H1 (cell line): ENCODE results near the gene FAM83C. TPM values are rescaled to one million over a fixed set of nuclear protein-coding genes. Genes with fewer than 3 reads are reported as not detected.

Experiments
- CTCF ChIA-PET: fragments of 300-600 bp; sonication (Branson Sonifier 250); formaldehyde crosslinking; loops from one replicate; lab custom pipeline; 2021; ENCODE audit not compliant: partially characterized antibody; lab: Charles Lee
- POLR2A ChIA-PET: fragments of 300-600 bp; sonication (Branson Sonifier 250); formaldehyde crosslinking; loops from one replicate; lab custom pipeline; 2021; ENCODE audit warnings: inconsistent platforms; ENCODE audit not compliant: partially characterized antibody; lab: Charles Lee
- DNase-seq, 2 experiments: peaks; one replicate each; pipeline versions ENCODE4 v3.0.0 to v3.0.0-alpha.2; 2010 to 2022; ENCODE audit warnings: low spot score in 2 of 2, low read depth in 1 of 2, mixed read lengths in 1 of 2
- FAIRE-seq: peaks from 2 replicates; lab custom pipeline; 2011; peaks lifted over from hg19 to GRCh38; lab: Jason Lieb, UNC
- H2AFZ ChIP-seq: 2 replicates; pipeline ENCODE4 v1.8.1; 2012; ENCODE audit warnings: low read length, inconsistent platforms
- H2AK5ac ChIP-seq: 2 replicates; pipeline ENCODE4 v1.6.1; 2013; ENCODE audit warnings: low read depth, low read length
- H2BK120ac ChIP-seq: replicated peaks from 2 replicates; pipeline ENCODE3; 2013; ENCODE audit warnings: low read depth, low read length, inconsistent platforms
- H2BK12ac ChIP-seq: 2 replicates; pipeline ENCODE4 v1.6.1; 2013; ENCODE audit warnings: low read depth, low read length
- H2BK15ac ChIP-seq: 2 replicates; pipeline ENCODE4 v1.6.1; 2013; ENCODE audit warnings: low read length
- H2BK20ac ChIP-seq: 2 replicates; pipeline ENCODE4 v1.6.1; 2013; ENCODE audit warnings: low read length
- H2BK5ac ChIP-seq: 2 replicates; pipeline ENCODE4 v1.6.1; 2013; ENCODE audit warnings: low read depth, low read length
- H3K14ac ChIP-seq: 2 replicates; pipeline ENCODE4 v1.6.1; 2013; ENCODE audit warnings: inconsistent platforms; ENCODE audit not compliant: insufficient read length
- H3K18ac ChIP-seq: 2 replicates; pipeline ENCODE4 v1.6.1; 2013; ENCODE audit warnings: low read length; ENCODE audit errors: extremely low read depth
- H3K23ac ChIP-seq: 2 replicates; pipeline ENCODE4 v1.6.1; 2013; ENCODE audit warnings: inconsistent platforms; ENCODE audit not compliant: insufficient read length
- H3K23me2 ChIP-seq: 2 replicates; pipeline ENCODE4 v1.6.1; 2013; ENCODE audit warnings: low read depth, low read length
- H3K27ac ChIP-seq: 2 replicates; pipeline ENCODE4 v1.6.1; 2011; ENCODE audit warnings: low read depth, low read length, inconsistent platforms
- H3K27me3 ChIP-seq, 4 experiments: replicated peaks in 1 of 4; 1 replicate in 1 of 4; 2 replicates in 3 of 4; pipeline versions ENCODE4 v1.6.1 to v1.8.1; 2011 to 2013; ENCODE audit warnings: low read length in 3 of 4, mild to moderate bottlenecking in 3 of 4, inconsistent platforms in 2 of 4, mixed read lengths in 2 of 4, moderate library complexity in 1 of 4; ENCODE audit not compliant: control insufficient read depth in 3 of 4, insufficient read depth in 3 of 4; ENCODE audit errors: extremely low read depth in 1 of 4
- H3K36me3 ChIP-seq, 4 experiments: 2 replicates each; pipeline versions ENCODE4 v1.6.1 to v1.8.1; 2011 to 2013; ENCODE audit warnings: mild to moderate bottlenecking in 4 of 4, low read length in 3 of 4, moderate library complexity in 2 of 4, control low read depth in 1 of 4, inconsistent platforms in 1 of 4; ENCODE audit not compliant: insufficient read depth in 4 of 4, control insufficient read depth in 2 of 4
- H3K4ac ChIP-seq: replicated peaks from 2 replicates; pipeline ENCODE3; 2013; ENCODE audit warnings: low read length, low read depth, mixed read lengths, inconsistent platforms; ENCODE audit not compliant: insufficient read length
- H3K4me1 ChIP-seq, 4 experiments: replicated peaks in 1 of 4; 1 replicate in 1 of 4; 2 replicates in 3 of 4; pipeline versions ENCODE4 v1.6.1 to v1.8.1; 2011 to 2013; ENCODE audit warnings: low read length in 3 of 4, inconsistent platforms in 2 of 4, mixed read lengths in 1 of 4; ENCODE audit not compliant: insufficient read depth in 4 of 4, control insufficient read depth in 3 of 4
- H3K4me2 ChIP-seq, 2 experiments: 2 replicates each; pipeline versions ENCODE4 v1.6.1 to v1.8.1; 2011 to 2013; ENCODE audit warnings: low read depth in 2 of 2, low read length in 2 of 2, control low read depth in 1 of 2, inconsistent platforms in 1 of 2, mild to moderate bottlenecking in 1 of 2; ENCODE audit not compliant: insufficient read depth in 1 of 2
- H3K4me3 ChIP-seq, 4 experiments: fragments of 200-600, 300-600 bp in 1 of 4; sonication (generic), shearing (Covaris generic), sonication (Bioruptor Twin) in 1 of 4; 2 replicates each; pipeline versions ENCODE4 v1.5.1 to v1.8.1; 2011 to 2016; ENCODE audit warnings: low read length in 4 of 4, low read depth in 3 of 4, control low read depth in 2 of 4, inconsistent platforms in 2 of 4, mild to moderate bottlenecking in 2 of 4, mixed read lengths in 1 of 4, moderate library complexity in 1 of 4; ENCODE audit not compliant: insufficient read depth in 2 of 4; ENCODE audit errors: extremely low read depth in 1 of 4
- H3K56ac ChIP-seq: replicated peaks from 2 replicates; pipeline ENCODE3; 2013; ENCODE audit warnings: low read depth, mild to moderate bottlenecking, mixed read lengths, low read length, inconsistent platforms; ENCODE audit not compliant: insufficient read length
- H3K79me1 ChIP-seq: 2 replicates; pipeline ENCODE4 v1.6.1; 2013; ENCODE audit warnings: low read depth, low read length, control low read depth
- H3K79me2 ChIP-seq, 2 experiments: 2 replicates each; pipeline versions ENCODE4 v1.6.1 to v1.8.1; 2012 to 2013; ENCODE audit warnings: low read length in 2 of 2, mild to moderate bottlenecking in 2 of 2, inconsistent platforms in 1 of 2; ENCODE audit not compliant: insufficient read depth in 2 of 2, control insufficient read depth in 1 of 2
- H3K9ac ChIP-seq, 4 experiments: replicated peaks in 1 of 4; 1 replicate in 1 of 4; 2 replicates in 3 of 4; pipeline versions ENCODE4 v1.6.1 to v1.8.1; 2011 to 2013; ENCODE audit warnings: low read depth in 3 of 4, low read length in 3 of 4, control low read depth in 2 of 4, mild to moderate bottlenecking in 2 of 4, moderate library complexity in 2 of 4, inconsistent platforms in 1 of 4; ENCODE audit errors: extremely low read depth in 1 of 4
- H3K9me3 ChIP-seq, 2 experiments: 2 replicates each; pipeline versions ENCODE4 v1.6.1 to v1.8.1; 2012 to 2013; ENCODE audit warnings: mild to moderate bottlenecking in 2 of 2, moderate library complexity in 2 of 2, control low read depth in 1 of 2, inconsistent platforms in 1 of 2, low read depth in 1 of 2, low read length in 1 of 2, mixed read lengths in 1 of 2; ENCODE audit not compliant: insufficient read depth in 2 of 2
- H4K20me1 ChIP-seq, 2 experiments: replicated peaks in 1 of 2; 2 replicates each; pipeline versions ENCODE3 to v1.8.1; 2011 to 2013; ENCODE audit warnings: inconsistent platforms in 2 of 2, low read length in 2 of 2, mild to moderate bottlenecking in 1 of 2; ENCODE audit not compliant: insufficient read depth in 2 of 2, control insufficient read depth in 1 of 2
- H4K5ac ChIP-seq: 2 replicates; pipeline ENCODE4 v1.6.1; 2013; ENCODE audit warnings: low read length, low read depth, mixed read lengths, inconsistent platforms; ENCODE audit not compliant: insufficient read length
- H4K8ac ChIP-seq: 2 replicates; pipeline ENCODE4 v1.8.0; 2013; ENCODE audit warnings: mild to moderate bottlenecking, moderate library complexity, low read length, inconsistent platforms; ENCODE audit not compliant: insufficient read depth; ENCODE audit errors: extremely low read depth
- H4K91ac ChIP-seq: replicated peaks from 2 replicates; pipeline ENCODE3; 2013; ENCODE audit warnings: low read length, mixed read lengths, inconsistent platforms; ENCODE audit not compliant: insufficient read length
- CBX8 ChIP-seq: fragments of 300-800, 300-1000 bp; sonication (generic); IDR thresholded peaks from 2 replicates; pipeline ENCODE4 v1.7.1; 2016; ENCODE audit warnings: low read depth, low read length, borderline replicate concordance
- CEBPB ChIP-seq: IDR thresholded peaks from 2 replicates; pipeline ENCODE4 v1.6.1; 2012; ENCODE audit warnings: low read depth, low read length
- CHD1 ChIP-seq: IDR thresholded peaks from 2 replicates; pipeline ENCODE4 v1.6.1; 2012; ENCODE audit warnings: low read depth, low read length, improper control_type of control experiment
- CREB1 ChIP-seq: IDR thresholded peaks from 2 replicates; pipeline ENCODE4 v1.6.1; 2012; ENCODE audit warnings: inconsistent platforms
- MAFK ChIP-seq: IDR thresholded peaks from 2 replicates; pipeline ENCODE4 v1.6.1; 2012; ENCODE audit warnings: low read depth, mild to moderate bottlenecking, improper control_type of control experiment, low read length
- MAX ChIP-seq: IDR thresholded peaks from 2 replicates; pipeline ENCODE4 v1.6.1; 2012; ENCODE audit warnings: inconsistent platforms
- NRF1 ChIP-seq: IDR thresholded peaks from 2 replicates; pipeline ENCODE4 v1.6.1; 2011; ENCODE audit warnings: mild to moderate bottlenecking, low read depth, low read length, improper control_type of control experiment
- RNF2 ChIP-seq: fragments of 200-900, 300-1000 bp; sonication (generic); IDR thresholded peaks from 2 replicates; pipeline ENCODE4 v1.7.1; 2016; ENCODE audit warnings: borderline replicate concordance, low read depth, mild to moderate bottlenecking, antibody characterized with exemption, low read length; ENCODE audit not compliant: poor library complexity, severe bottlenecking; ENCODE audit errors: missing control alignments
- RXRA ChIP-seq: IDR thresholded peaks from 2 replicates; pipeline ENCODE4 v1.6.1; 2011; ENCODE audit warnings: low read depth, mild to moderate bottlenecking, low read length, moderate library complexity; ENCODE audit not compliant: insufficient read depth
- SIRT6 ChIP-seq: IDR thresholded peaks from one replicate; pipeline ENCODE4 v1.7.1; 2012; ENCODE audit warnings: low read length, inconsistent platforms
- SP1 ChIP-seq: IDR thresholded peaks from 2 replicates; pipeline ENCODE4 v1.6.1; 2011; ENCODE audit warnings: low read depth, low read length
- TBP ChIP-seq: IDR thresholded peaks from 2 replicates; pipeline ENCODE4 v1.6.1; 2011; ENCODE audit warnings: low read depth, low read length, improper control_type of control experiment
- TEAD4 ChIP-seq: IDR thresholded peaks from 2 replicates; pipeline ENCODE4 v1.6.1; 2012; ENCODE audit warnings: low read depth, low read length, inconsistent platforms, mixed read lengths
- WGBS, 2 experiments: shearing (Covaris generic) in 1 of 2; methylation state at CpG; one replicate each; pipeline versions ENCODE4 v1.1.6 to v1.1.7; 2013 to 2015; ENCODE audit warnings: low lambda C conversion rate in 2 of 2, mixed read lengths in 2 of 2, inconsistent platforms in 1 of 2, low coverage in 1 of 2, missing lambda C conversion rate in 1 of 2; ENCODE audit not compliant: insufficient replicate concordance in 2 of 2, insufficient coverage in 1 of 2, insufficient read length in 1 of 2; ENCODE audit errors: extremely low coverage in 1 of 2, missing lambda C conversion rate in 1 of 2; 5-methylcytosine and 5-hydroxymethylcytosine counted together
- polyA plus RNA-seq, 7 experiments: library from polyadenylated mRNA; depleted of rRNA in 3 of 7; stranded (reverse) in 5 of 7; unstranded in 2 of 7; fragments of >200 nt in 5 of 7; fragments of 200-250 nt in 2 of 7; gene quantifications; 1 replicate in 5 of 7; 2 replicates in 1 of 7; 4 replicates in 1 of 7; pipeline versions ENCODE4 v1.2.1 to v1.2.3, GENCODE V29; 2011 to 2013; ENCODE audit warnings: missing spikeins in 2 of 7, mixed read lengths in 2 of 7
- total RNA-seq: library from RNA; stranded (reverse); fragmentation: NEBNext Ultra II Directional; extraction: Animal tissue kit (Norgen Biotek cat#: 25700); gene quantifications from 2 replicates; pipeline ENCODE4 v1.2.1, GENCODE V29; 2021
- TF ChIP-seq, protein P1 (sequence below): IDR thresholded peaks from 2 replicates; pipeline ENCODE4 v1.6.1; 2011; ENCODE audit warnings: low read length, improper control_type of control experiment

The FAM83C gene
- total and polyA plus RNA-seq, 2 of the 8 experiments (the other 6 are each of a cell fraction or from before 2014, with no cell fraction given): not detected

GRCh38 chr20:35299780-35300179 is 7.6 kb upstream of the FAM83C start:
- ChIA-PET POLR2A (interaction anchor here (0.5 to 2.8 kb wide), 4 partner anchors 10 to 1475 kb away, joined by 3 to 16 read pairs (median 4); partner anchors contain the start of genes EIF6 and MMP24OS), CTCF (interaction anchor here (0.8 to 13.8 kb wide), 9 partner anchors 7 to 231 kb away, joined by 3 to 130 read pairs (median 4); partner anchors contain the start of genes EIF6 and MMP24OS)
- no peak for TF ChIP-seq RXRA
- no peak for TF ChIP-seq CBX8
- TF ChIP-seq, protein P1, sequence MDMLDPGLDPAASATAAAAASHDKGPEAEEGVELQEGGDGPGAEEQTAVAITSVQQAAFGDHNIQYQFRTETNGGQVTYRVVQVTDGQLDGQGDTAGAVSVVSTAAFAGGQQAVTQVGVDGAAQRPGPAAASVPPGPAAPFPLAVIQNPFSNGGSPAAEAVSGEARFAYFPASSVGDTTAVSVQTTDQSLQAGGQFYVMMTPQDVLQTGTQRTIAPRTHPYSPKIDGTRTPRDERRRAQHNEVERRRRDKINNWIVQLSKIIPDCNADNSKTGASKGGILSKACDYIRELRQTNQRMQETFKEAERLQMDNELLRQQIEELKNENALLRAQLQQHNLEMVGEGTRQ: no peak
- no peak for TF ChIP-seq SIRT6
- no peak for TF ChIP-seq CHD1
- no peak for TF ChIP-seq NRF1
- no peak for TF ChIP-seq RNF2
- no peak for TF ChIP-seq MAX
- no peak for TF ChIP-seq CEBPB
- TF ChIP-seq CREB1: no peak
- no peak for TF ChIP-seq TEAD4
- no peak for TF ChIP-seq SP1
- TF ChIP-seq TBP: no peak
- TF ChIP-seq MAFK: no peak

More at GRCh38 chr20:35299780-35300179, 7.6 kb upstream of the FAM83C start:
- Histone ChIP-seq H3K4me2 (no peak overlapping the region), H3K23ac (no peak overlapping the region), H3K27me3 (no peaks in the 10 kb centered on the region), H3K4ac (no peak overlapping the region), H3K79me2 (no peaks in the 10 kb centered on the region), H2AFZ (no peak overlapping the region), H3K9ac (no peak overlapping the region), H3K14ac (no peak overlapping the region), H2BK5ac (no peak overlapping the region), H4K20me1 (no peaks in the 10 kb centered on the region), H2AK5ac (no peak overlapping the region), H3K23me2 (no peaks in the 10 kb centered on the region), H4K91ac (no peak overlapping the region), H3K36me3 (no peaks in the 10 kb centered on the region), H4K5ac (no peak overlapping the region), H3K79me1 (no peaks in the 10 kb centered on the region), H2BK120ac (no peak overlapping the region), H2BK20ac (no peak overlapping the region), H3K18ac (no peak overlapping the region), H3K4me1 (peaks cover 0 to 4% (median 2%) of the 10 kb centered on the region in 4 experiments; a peak in 3 of 7 replicates), H3K27ac (no peak overlapping the region), H2BK12ac (no peak overlapping the region), H2BK15ac (no peak overlapping the region), H3K56ac (no peak overlapping the region), H4K8ac (0 out of 2 replicates have a peak overlapping the region, but pooled peaks have one; percentile 8), H3K9me3 (no peaks in the 10 kb centered on the region), H3K4me3 (no peak overlapping the region)
- WGBS, 2 experiments: 85% methylated on average over 4 of the region's 4 CpGs; no CpG with 5 or more reads in 1 of the 2 experiments
- FAIRE-seq: no peak
- DNase-seq: no peak
